HFF-Myc (cell line): Measurements from ENCODE around the gene CRAT.

Experiments
- DNase-seq: peaks from one replicate; pipeline ENCODE4 v3.0.0-alpha.2; 2011; ENCODE audit warnings: low read depth; ENCODE audit errors: extremely low read depth
- H3K4me3 ChIP-seq: replicated peaks from 2 replicates; pipeline ENCODE4 v1.5.1; 2011; ENCODE audit warnings: low read depth, mild to moderate bottlenecking, control low read depth, low read length
- CTCF ChIP-seq: IDR thresholded peaks from 2 replicates; pipeline ENCODE4 v1.5.1; 2012; ENCODE audit warnings: mild to moderate bottlenecking, low read depth, low read length, control low read depth; ENCODE audit errors: missing control alignments

CRAT gene

GRCh38 chr9:129097671-129098306 is 12.8 kb downstream of the CRAT start:
- no peak overlapping the region for H3K4me3 ChIP-seq
- TF ChIP-seq CTCF, result no peak
- DNase-seq, result no peak

DNA sequence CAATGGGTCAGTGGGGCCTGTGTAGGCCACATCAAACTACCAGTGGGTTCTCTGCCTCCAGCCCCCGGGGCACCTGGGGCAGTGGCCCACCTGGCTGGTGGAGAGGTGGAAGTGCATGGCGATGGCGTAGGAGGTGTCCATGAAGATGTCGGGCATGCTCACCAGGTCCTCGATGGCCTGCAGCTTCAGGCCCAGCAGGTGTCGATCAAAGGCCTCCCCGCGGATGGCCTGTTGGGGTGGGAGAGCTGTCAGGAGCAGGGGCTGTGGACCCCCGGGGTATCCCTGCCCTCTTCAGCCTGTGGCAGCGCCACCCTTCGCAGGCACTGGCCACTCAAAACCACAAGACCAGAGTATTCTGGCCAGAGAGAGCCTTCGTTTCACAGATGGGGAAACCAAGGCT is 14.7 kb downstream of the CRAT start:
- no peak for TF ChIP-seq CTCF
- H3K4me3 ChIP-seq, result no peak overlapping the region
- no peak for DNase-seq

GRCh38 chr9:129095170-129095667 is 15.4 kb downstream of the CRAT start:
- TF ChIP-seq CTCF, result no peak
- no peak for DNase-seq
- no peak overlapping the region for H3K4me3 ChIP-seq

GRCh38 chr9:129094387-129095169 is 16.0 kb downstream of the CRAT start:
- TF ChIP-seq CTCF, result no peak
- H3K4me3 ChIP-seq, result no peak overlapping the region
- DNase-seq, result no peak

- H3K4me3 ChIP-seq, result no peak overlapping the region
- TF ChIP-seq CTCF, result no peak
- no peak for DNase-seq
Observed at GRCh38 chr9:129093602-129094386, 16.8 kb downstream of the CRAT start.

- no peak overlapping the region for H3K4me3 ChIP-seq
- no peak for DNase-seq
- no peak for TF ChIP-seq CTCF
Observed at GRCh38 chr9:129089246-129089645, 21.3 kb downstream of the CRAT start.
